Measurements from ENCODE around the gene RPL3.

- no peak for TF ChIP-seq CTCF (IDR thresholded peaks at IDR 0.05; ENCODE audit: poor library complexity)
- no peak for TF ChIP-seq EZH2 (IDR thresholded peaks at IDR 0.05; ENCODE audit: borderline replicate concordance)
- TF ChIP-seq EZH2phosphoT487 (IDR thresholded peaks at IDR 0.05; ENCODE audit: low read depth, severe bottlenecking, unreplicated experiment): no peak
These were observed 42.2 kb downstream of the RPL3 start for GRCh38 chr22:39277142-39277607.
